ENCODE measurements around the gene CHRNA1. TPM values are rescaled to one million over a fixed set of nuclear protein-coding genes. Genes with fewer than 3 reads are reported as not detected.

The CHRNA1 gene
- total RNA-seq, 4 donors from 2014 or later, result not detected

- DNase-seq, result no peak
These were observed 15.3 kb downstream of the CHRNA1 start for GRCh38 chr2:174748948-174749347.

GRCh38 chr2:174745142-174745541 is 19.1 kb downstream of the CHRNA1 start:
- intact Hi-C loops (cut with DNase I), result no loop called here
- Histone ChIP-seq H3K4me3 (no peak overlapping the region), H3K27me3 (peaks cover 0 to 6% (median 0%) of the 10 kb centered on the region in 4 donors), H3K27ac (no peak overlapping the region), H3K4me1 (no peaks in the 10 kb centered on the region), H3K9me3 (no peaks in the 10 kb centered on the region), H3K36me3 (no peaks in the 10 kb centered on the region)
- TF ChIP-seq CTCF (IDR thresholded peaks at IDR 0.05) (no peak), POLR2A (IDR thresholded peaks at IDR 0.05) (no peak)
- DNase-seq, result no peak
- WGBS, 2 donors, result 71 to 77% methylated on average over 5 of the region's 5 CpGs

More at GRCh38 chr2:174748948-174749347, 15.3 kb downstream of the CHRNA1 start:
- Histone ChIP-seq H3K27ac (no peak overlapping the region), H3K4me1 (no peaks in the 10 kb centered on the region), H3K4me3 (no peak overlapping the region), H3K36me3 (no peaks in the 10 kb centered on the region), H3K27me3 (peaks cover 0 to 6% (median 0%) of the 10 kb centered on the region in 4 donors), H3K9me3 (no peaks in the 10 kb centered on the region)
- intact Hi-C loops (cut with DNase I), result no loop called here
- TF ChIP-seq CTCF (IDR thresholded peaks at IDR 0.05), result peak; percentile 55 to 73 (median 64)
- no peak for TF ChIP-seq POLR2A (IDR thresholded peaks at IDR 0.05)
- 0 to 2% methylated on average over 4 of the region's 4 CpGs for WGBS, 2 donors

GRCh38 chr2:174744111-174744510 is 20.2 kb downstream of the CHRNA1 start:
- TF ChIP-seq POLR2A (IDR thresholded peaks at IDR 0.05), result no peak
- TF ChIP-seq CTCF (IDR thresholded peaks at IDR 0.05), result no peak
- Histone ChIP-seq H3K36me3 (no peaks in the 10 kb centered on the region), H3K4me1 (no peaks in the 10 kb centered on the region), H3K4me3 (no peak overlapping the region), H3K27ac (no peak overlapping the region), H3K9me3 (no peaks in the 10 kb centered on the region), H3K27me3 (no peaks in the 10 kb centered on the region)
- no peak for DNase-seq
- 64 to 81% methylated on average over 1 to 2 of the region's 2 CpGs for WGBS, 2 donors
- intact Hi-C loops (cut with DNase I), result no loop called here

GRCh38 chr2:174740721-174741120 is 23.6 kb downstream of the CHRNA1 start:
- no peak for DNase-seq
- intact Hi-C loops (cut with DNase I), result no loop called here
- Histone ChIP-seq H3K27ac (no peak overlapping the region), H3K4me3 (no peak overlapping the region), H3K9me3 (no peaks in the 10 kb centered on the region), H3K27me3 (no peaks in the 10 kb centered on the region), H3K36me3 (no peaks in the 10 kb centered on the region), H3K4me1 (no peaks in the 10 kb centered on the region)
- WGBS, 2 donors, result 79 to 84% methylated on average over 2 to 3 of the region's 3 CpGs
- TF ChIP-seq CTCF (IDR thresholded peaks at IDR 0.05) (no peak), POLR2A (IDR thresholded peaks at IDR 0.05) (no peak)

- H3K9me3 ChIP-seq, result no peaks in the 10 kb centered on the region
- WGBS, 2 donors, result 67 to 73% methylated on average over 4 of the region's 4 CpGs
- TF ChIP-seq POLR2A (IDR thresholded peaks at IDR 0.05) (no peak), CTCF (IDR thresholded peaks at IDR 0.05) (no peak)
- intact Hi-C loops (cut with DNase I), result no loop called here
- H3K36me3 ChIP-seq, result no peaks in the 10 kb centered on the region
- H3K27ac ChIP-seq, result no peak overlapping the region
- no peaks in the 10 kb centered on the region for H3K4me1 ChIP-seq
- no peaks in the 10 kb centered on the region for H3K27me3 ChIP-seq
- no peak overlapping the region for H3K4me3 ChIP-seq
- DNase-seq, result no peak
These were observed 25.4 kb downstream of the CHRNA1 start for GRCh38 chr2:174738841-174739240.

Data from esophagus squamous epithelium (tissue), 5 donors.